GM12878 (cell line): Measurements from ENCODE around the gene FLT4. TPM values are rescaled to one million over a fixed set of nuclear protein-coding genes. Genes with fewer than 3 reads are reported as not detected.

Source experiments
- ATAC-seq: fragments of 200-7000 bp; cut with Tn5 transposase; 3 replicates; pipeline ENCODE4 v1.9.1; 2020; ENCODE audit warnings: mild to moderate bottlenecking, moderate library complexity
- BruUV-seq: library from RNA; stranded (reverse); fragments of 400-500 nt; replicated peaks from 2 replicates; lab custom pipeline; 2021; lab: Mats Ljungman, UMichigan
- CTCF ChIA-PET: fragments of 300-600 bp; sonication (Branson Sonifier 250); formaldehyde crosslinking; extraction: SDS; loops from one replicate; lab custom pipeline; 2021; ENCODE audit warnings: inconsistent platforms; lab: Yijun Ruan, JAX
- POLR2A ChIA-PET: fragments of 350-600 bp; formaldehyde crosslinking; extraction: SDS; loops from one replicate; lab custom pipeline; 2021; ENCODE audit warnings: inconsistent platforms; lab: Charles Lee
- RAD21 ChIA-PET: fragments of 300-600 bp; sonication (Branson Sonifier 250); formaldehyde crosslinking; loops from one replicate; lab custom pipeline; 2023; ENCODE audit warnings: antibody characterized with exemption; ENCODE audit not compliant: unreplicated experiment; lab: Charles Lee
- SMC1A ChIA-PET: fragments of 300-600 bp; sonication (Branson Sonifier 250); formaldehyde crosslinking; loops from one replicate; lab custom pipeline; 2023; ENCODE audit not compliant: unreplicated experiment, uncharacterized antibody; lab: Charles Lee
- DNase-seq: peaks from one replicate; pipeline ENCODE4 v3.0.0-alpha.2; 2011; ENCODE audit warnings: low read depth, low spot score
- FAIRE-seq: peaks from 3 replicates; lab custom pipeline; 2011; peaks lifted over from hg19 to GRCh38; lab: Jason Lieb, UNC
- H2AFZ ChIP-seq: 2 replicates; pipeline ENCODE4 v1.6.0; 2011; ENCODE audit warnings: low read depth, low read length, control low read depth; ENCODE audit not compliant: control insufficient read depth
- H3K27ac ChIP-seq: 2 replicates; pipeline ENCODE4 v1.5.1; 2011; ENCODE audit warnings: control low read depth; ENCODE audit not compliant: control insufficient read depth, insufficient read depth
- H3K27me3 ChIP-seq, 2 experiments: replicated peaks in 1 of 2; 2 replicates each; pipeline versions ENCODE4 v1.6.0 to v1.6.1; 2011; ENCODE audit warnings: low read length in 1 of 2; ENCODE audit not compliant: control insufficient read depth in 2 of 2, insufficient read depth in 2 of 2
- H3K36me3 ChIP-seq, 2 experiments: 2 replicates each; pipeline ENCODE4 v1.5.1; 2011; ENCODE audit warnings: low read length in 1 of 2; ENCODE audit not compliant: control insufficient read depth in 2 of 2, insufficient read depth in 2 of 2
- H3K4me1 ChIP-seq: 2 replicates; pipeline ENCODE4 v1.6.1; 2011; ENCODE audit warnings: mild to moderate bottlenecking, low read length, moderate library complexity, mixed read lengths; ENCODE audit not compliant: control insufficient read depth, insufficient read depth
- H3K4me2 ChIP-seq: 2 replicates; pipeline ENCODE4 v1.6.0; 2011; ENCODE audit warnings: control low read depth; ENCODE audit not compliant: control insufficient read depth, insufficient read depth
- H3K4me3 ChIP-seq: fragments of 200-600 bp; sonication (generic); 2 replicates; pipeline ENCODE4 v1.5.1; 2016
- H3K79me2 ChIP-seq: 2 replicates; pipeline ENCODE4 v1.6.0; 2011; ENCODE audit warnings: low read length; ENCODE audit not compliant: control insufficient read depth, insufficient read depth
- H3K9ac ChIP-seq: 2 replicates; pipeline ENCODE4 v1.8.0; 2011; ENCODE audit warnings: low read length, control low read depth, mixed read lengths; ENCODE audit not compliant: control insufficient read depth, insufficient read depth
- H3K9me3 ChIP-seq: replicated peaks from 3 replicates; pipeline ENCODE4 v1.5.1; 2011; ENCODE audit warnings: mild to moderate bottlenecking, low read length; ENCODE audit not compliant: control insufficient read depth, insufficient read depth
- H4K20me1 ChIP-seq: 2 replicates; pipeline ENCODE4 v1.6.0; 2011; ENCODE audit not compliant: control insufficient read depth, insufficient read depth
- BCL11A ChIP-seq: IDR thresholded peaks from 2 replicates; pipeline ENCODE4 v1.6.1; 2011; ENCODE audit warnings: low read depth, low read length
- BMI1 ChIP-seq: fragments of 450-650 bp; IDR thresholded peaks from 2 replicates; pipeline ENCODE4 v1.6.1; 2016; ENCODE audit warnings: mild to moderate bottlenecking, moderate library complexity, borderline replicate concordance
- BRCA1 ChIP-seq: IDR thresholded peaks from 2 replicates; pipeline ENCODE4 v1.6.1; 2011; ENCODE audit warnings: low read depth, low read length, improper control_type of control experiment
- CHD4 ChIP-seq: fragments of 200-600 bp; sonication (generic); IDR thresholded peaks from 2 replicates; pipeline ENCODE4 v1.6.1; 2016; ENCODE audit warnings: mild to moderate bottlenecking
- HDAC2 ChIP-seq: fragments of 200-600 bp; sonication (generic); IDR thresholded peaks from 2 replicates; pipeline ENCODE4 v1.6.1; 2017
- NFXL1 ChIP-seq: fragments of 450-650 bp; IDR thresholded peaks from 2 replicates; pipeline ENCODE4 v1.6.1; 2017; ENCODE audit warnings: antibody characterized with exemption, mild to moderate bottlenecking, borderline replicate concordance
- NFYB ChIP-seq: IDR thresholded peaks from 2 replicates; pipeline ENCODE4 v1.6.1; 2011; ENCODE audit warnings: low read depth, mild to moderate bottlenecking, low read length, improper control_type of control experiment, moderate library complexity; ENCODE audit not compliant: insufficient read depth
- NR2C2 ChIP-seq: IDR thresholded peaks from 2 replicates; pipeline ENCODE4 v1.6.1; 2011; ENCODE audit warnings: borderline replicate concordance, low read depth; ENCODE audit not compliant: control insufficient read depth, insufficient read length
- POLR2AphosphoS5 ChIP-seq: IDR thresholded peaks from 2 replicates; pipeline ENCODE4 v1.6.1; 2011; ENCODE audit warnings: mild to moderate bottlenecking, low read length, inconsistent platforms
- SIX5 ChIP-seq: IDR thresholded peaks from 2 replicates; pipeline ENCODE4 v1.6.1; 2011; ENCODE audit warnings: mild to moderate bottlenecking, low read depth, low read length, moderate library complexity; ENCODE audit not compliant: severe bottlenecking
- SRF ChIP-seq, 2 experiments: IDR thresholded peaks; 2 replicates each; pipeline ENCODE4 v1.6.1; 2011; ENCODE audit warnings: low read depth in 2 of 2, low read length in 2 of 2, mild to moderate bottlenecking in 1 of 2, moderate library complexity in 1 of 2
- TBL1XR1 ChIP-seq: IDR thresholded peaks from 2 replicates; pipeline ENCODE4 v1.6.1; 2012; ENCODE audit warnings: low read depth, low read length, improper control_type of control experiment
- ZSCAN29 ChIP-seq: fragments of 450-650 bp; IDR thresholded peaks from 2 replicates; pipeline ENCODE4 v1.6.1; 2017; ENCODE audit warnings: mild to moderate bottlenecking, moderate library complexity
- WGBS: methylation state at CpG from one replicate; pipeline ENCODE4 v1.1.6; 2016; ENCODE audit warnings: low lambda C conversion rate; ENCODE audit not compliant: insufficient replicate concordance, insufficient coverage; ENCODE audit errors: missing lambda C conversion rate; 5-methylcytosine and 5-hydroxymethylcytosine counted together
- in situ Hi-C: fragments of 300-500 bp; cut with MboI; formaldehyde crosslinking; loops from 9 replicates; pipeline ENCODE4 v1.14.3; 2018; ENCODE audit warnings: mixed read lengths
- intact Hi-C: fragments of 100-400 bp; cut with micrococcal nuclease; formaldehyde crosslinking; loops from one replicate; pipeline ENCODE4 v1.14.2; 2022; ENCODE audit not compliant: unreplicated experiment
- polyA plus RNA-seq, 11 experiments: library from polyadenylated mRNA; depleted of rRNA in 4 of 11; unstranded in 6 of 11; stranded (reverse) in 5 of 11; fragments of >200 nt; fragmentation: Nextera tagmentation in 4 of 11; fragmentation: Illumina TruSeq in 1 of 11; extraction: Ambion mirVana in 4 of 11; extraction: Trizol in 1 of 11; gene quantifications; 1 replicate in 1 of 11; 2 replicates in 10 of 11; pipeline versions ENCODE4 v1.2.1 to v1.2.3, GENCODE V29; 2011 to 2016; ENCODE audit warnings: inconsistent platforms in 2 of 11, missing spikeins in 2 of 11, low read depth in 1 of 11
- total RNA-seq, 4 experiments: library from RNA; depleted of rRNA in 3 of 4; stranded (reverse); fragments of >200 nt in 3 of 4; fragmentation: Illumina TruSeq in 1 of 4; extraction: Trizol in 1 of 4; gene quantifications; 2 replicates each; pipeline versions ENCODE4 v1.2.1 to v1.2.3, GENCODE V29; 2013 to 2021
- TF ChIP-seq, protein P1 (sequence below): IDR thresholded peaks from 2 replicates; pipeline ENCODE4 v1.6.1; 2011; ENCODE audit warnings: borderline replicate concordance, low read depth, mild to moderate bottlenecking, moderate library complexity, low read length; ENCODE audit not compliant: insufficient read depth, poor library complexity, severe bottlenecking

Gene FLT4
- total and polyA plus RNA-seq, 10 of the 15 experiments (the other 5 are each of a cell fraction or from before 2014, with no cell fraction given), result 0.18 TPM; not detected in 9

DNA sequence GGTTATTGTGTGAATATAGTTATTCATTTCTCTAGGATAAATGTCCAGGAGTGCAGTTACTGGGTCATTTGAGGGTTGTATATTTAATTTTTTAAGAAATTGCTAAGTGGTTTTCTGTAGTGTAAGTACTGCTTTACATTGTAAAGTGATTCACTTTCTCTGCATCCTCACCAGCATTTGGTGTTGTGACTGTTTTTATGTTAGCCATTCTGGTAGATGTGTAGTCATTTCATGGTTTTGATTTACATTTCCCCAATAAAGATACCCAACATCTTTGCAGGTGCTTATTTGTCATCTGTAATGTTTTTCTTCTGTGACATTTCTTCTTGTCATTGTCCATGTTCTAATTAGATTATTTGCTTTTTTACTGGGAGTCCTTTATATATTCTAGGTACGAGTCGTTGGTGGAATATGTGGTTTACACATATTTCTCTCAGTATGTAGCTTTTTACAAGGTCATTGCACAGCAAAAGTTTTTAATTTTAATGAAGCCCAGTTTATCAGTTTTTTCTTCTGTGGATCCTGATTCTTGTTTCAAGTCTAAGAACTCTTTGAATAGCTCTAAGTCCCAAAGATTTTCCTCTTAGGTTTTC, 92.1 kb downstream of the FLT4 start:
- POLR2A ChIA-PET, result no interaction called here
- CTCF ChIA-PET, result interaction anchor here (0.8 kb wide), 1 partner anchor 12 kb away, joined by 3 read pairs; no protein-coding TSS in a partner anchor
- Histone ChIP-seq H2AFZ (no peak overlapping the region), H3K27me3 (no peaks in the 10 kb centered on the region), H3K36me3 (peaks cover 3 to 9% of the 10 kb centered on the region in 2 experiments; a peak in 2 of 4 replicates), H3K9ac (no peak overlapping the region), H3K79me2 (peaks cover 10% of the 10 kb centered on the region), H3K9me3 (peaks cover 5% of the 10 kb centered on the region), H3K4me2 (no peak overlapping the region), H4K20me1 (no peaks in the 10 kb centered on the region), H3K27ac (no peak overlapping the region), H3K4me1 (peaks cover 13% of the 10 kb centered on the region), H3K4me3 (no peak overlapping the region)
- SMC1A ChIA-PET, result interaction anchor here (0.6 kb wide), 1 partner anchor 48 kb away, joined by 3 read pairs; no protein-coding TSS in a partner anchor
- TF ChIP-seq CHD4, result no peak
- TF ChIP-seq BMI1, result no peak
- in situ Hi-C loops, result no loop called here
- RAD21 ChIA-PET, result no interaction called here
- intact Hi-C loops, result no loop called here
- WGBS, result 97% methylated on average over 2 of the region's 2 CpGs
- no TSS peak for BruUV-seq
- DNase-seq (no peak), FAIRE-seq (no peak), ATAC-seq (no peak)

DNA sequence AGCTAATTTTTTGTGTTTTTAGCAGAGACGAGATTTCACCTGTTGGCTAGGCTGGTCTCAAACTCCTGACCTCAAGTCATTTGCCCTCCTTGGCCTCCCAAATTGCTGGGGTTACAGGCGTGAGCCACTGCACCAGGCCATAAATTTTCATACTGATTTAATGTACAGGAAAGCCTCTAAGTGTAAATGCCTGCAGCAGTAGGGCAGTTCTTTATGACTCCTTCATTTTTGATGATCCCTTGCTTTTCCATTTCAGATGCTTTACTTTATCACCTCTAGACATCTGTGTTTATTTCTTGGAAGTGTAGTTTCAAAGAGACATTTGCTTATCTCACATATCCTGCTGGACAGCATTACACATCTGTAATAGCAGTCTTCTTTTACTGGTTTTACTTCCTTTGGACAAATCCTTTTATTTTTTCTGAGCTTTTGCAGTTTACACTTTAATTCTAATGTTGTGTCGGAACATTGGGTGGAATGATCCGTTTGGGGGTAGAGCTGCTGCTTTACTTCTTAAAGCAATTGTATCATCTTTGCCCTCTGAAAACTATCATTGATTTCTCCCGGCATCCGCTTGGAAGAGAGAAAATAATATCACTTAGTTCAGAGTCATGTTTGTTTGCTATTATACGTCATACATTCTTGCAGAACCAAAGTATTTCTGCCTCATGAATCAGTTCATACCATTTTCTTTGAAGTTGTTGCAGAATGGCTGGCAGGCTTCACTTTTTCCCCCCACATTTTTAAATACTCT, 94.1 kb downstream of the FLT4 start:
- Histone ChIP-seq H4K20me1 (no peaks in the 10 kb centered on the region), H3K9me3 (no peaks in the 10 kb centered on the region; the same call in 2 of the 3 replicates), H3K4me1 (no peaks in the 10 kb centered on the region), H3K4me3 (no peak overlapping the region), H3K79me2 (no peaks in the 10 kb centered on the region; the same call in 1 of the 2 replicates), H3K36me3 (peaks cover 2 to 11% of the 10 kb centered on the region in 2 experiments; a peak in 2 of 4 replicates), H3K27ac (no peak overlapping the region), H3K9ac (no peak overlapping the region), H3K4me2 (no peak overlapping the region), H3K27me3 (no peaks in the 10 kb centered on the region), H2AFZ (no peak overlapping the region)
- ATAC-seq, result no peak
- SMC1A ChIA-PET, result no interaction called here
- DNase-seq, result no peak
- intact Hi-C loops (no loop called here), in situ Hi-C loops (no loop called here)
- TF ChIP-seq NFXL1 (no peak), SIX5 (no peak), NR2C2 (no peak), BCL11A (no peak), SRF (IDR thresholded peaks at IDR 0.05; ENCODE audit: low read depth in 2 of 2, low read length in 2 of 2) (no peak), ZSCAN29 (no peak), TBL1XR1 (no peak), NFYB (no peak), BRCA1 (no peak), POLR2AphosphoS5 (no peak), HDAC2 (no peak)
- TF ChIP-seq, protein P1, sequence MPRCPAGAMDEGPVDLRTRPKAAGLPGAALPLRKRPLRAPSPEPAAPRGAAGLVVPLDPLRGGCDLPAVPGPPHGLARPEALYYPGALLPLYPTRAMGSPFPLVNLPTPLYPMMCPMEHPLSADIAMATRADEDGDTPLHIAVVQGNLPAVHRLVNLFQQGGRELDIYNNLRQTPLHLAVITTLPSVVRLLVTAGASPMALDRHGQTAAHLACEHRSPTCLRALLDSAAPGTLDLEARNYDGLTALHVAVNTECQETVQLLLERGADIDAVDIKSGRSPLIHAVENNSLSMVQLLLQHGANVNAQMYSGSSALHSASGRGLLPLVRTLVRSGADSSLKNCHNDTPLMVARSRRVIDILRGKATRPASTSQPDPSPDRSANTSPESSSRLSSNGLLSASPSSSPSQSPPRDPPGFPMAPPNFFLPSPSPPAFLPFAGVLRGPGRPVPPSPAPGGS, result no peak
- no TSS peak for BruUV-seq
- WGBS, result 96% methylated on average over 7 of the region's 7 CpGs
- POLR2A ChIA-PET, result no interaction called here
- CTCF ChIA-PET, result no interaction called here
- RAD21 ChIA-PET, result no interaction called here
- FAIRE-seq, result no peak
